Measurements from ENCODE around the gene LYPD6B. TPM values are rescaled to one million over a fixed set of nuclear protein-coding genes. Genes with fewer than 3 reads are reported as not detected.

LYPD6B gene
- total RNA-seq, 1 experiment from 2014 or later, result 6.1 TPM

- DNase-seq (ENCODE audit: low read depth, low spot score) (no peak), ATAC-seq (no peak)
- H3K79me2 ChIP-seq (ENCODE audit: insufficient read depth, low read length), result no peaks in the 10 kb centered on the region
- H4K20me1 ChIP-seq (ENCODE audit: insufficient read depth), result no peaks in the 10 kb centered on the region
- RAD21 ChIA-PET (ENCODE audit: low non-redundant PET in 1 of 2, low total read pairs in 2 of 2, uncharacterized antibody in 2 of 2, unreplicated experiment in 2 of 2), result no interaction called here
- intact Hi-C loops (cut with micrococcal nuclease), result no loop called here
- no peaks in the 10 kb centered on the region for H3K9me2 ChIP-seq (ENCODE audit: insufficient read depth)
- H3K27ac ChIP-seq (ENCODE audit: low read depth, low read length), result no peak overlapping the region
- no TSS peak for BruUV-seq (replicated peaks)
- H3K4me2 ChIP-seq (ENCODE audit: low read length), result no peak overlapping the region
- H3K4me3 ChIP-seq (replicated peaks in 1 of 2; ENCODE audit: low read depth in 1 of 2, low read length in 2 of 2), result no peak overlapping the region
- no peaks in the 10 kb centered on the region for H3K36me3 ChIP-seq (ENCODE audit: control insufficient read depth in 1 of 2, insufficient read depth in 2 of 2, low read length in 2 of 2)
- no peak for TF ChIP-seq TCF7L2 (IDR thresholded peaks at IDR 0.05; ENCODE audit: borderline replicate concordance, extremely low read depth, insufficient read depth, insufficient read length)
- no peak for TF ChIP-seq SP1 (IDR thresholded peaks at IDR 0.05; ENCODE audit: low read depth)
- TF ChIP-seq EZH2 (IDR thresholded peaks at IDR 0.05), result no peak
- H3K27me3 ChIP-seq (ENCODE audit: insufficient read depth, low read length), result no peaks in the 10 kb centered on the region
- no peak overlapping the region for H2AFZ ChIP-seq (ENCODE audit: low read depth, low read length, poor library complexity, severe bottlenecking)
- H3K4me1 ChIP-seq (ENCODE audit: control insufficient read depth in 1 of 2, insufficient read depth in 2 of 2, low read length in 2 of 2), result no peaks in the 10 kb centered on the region
- CTCF ChIA-PET, result no interaction called here
- POLR2A ChIA-PET, result no interaction called here
- H3K9ac ChIP-seq (ENCODE audit: low read length), result no peak overlapping the region
- no peaks in the 10 kb centered on the region for H3K9me3 ChIP-seq (ENCODE audit: control insufficient read depth in 1 of 2, insufficient read depth in 1 of 2, low read depth in 1 of 2, low read length in 2 of 2)
These were observed 223.2 kb downstream of the LYPD6B start for GRCh38 chr2:149261692-149262091.

Other genes starting within 250 kb of the LYPD6B start
- gene KIF5C, start 163.5 kb upstream of the LYPD6B start, total RNA-seq (2021; ENCODE audit: unreplicated experiment), result 6.5 TPM